GM19463 (cell line): ENCODE measurements around the gene MAP1LC3B2.

Source experiments
- ATAC-seq: cut with Tn5 transposase; IDR thresholded peaks from one replicate; pipeline ENCODE4 v1.9.1; 2021; ENCODE audit warnings: mild to moderate bottlenecking, moderate library complexity; ENCODE audit not compliant: unreplicated experiment

MAP1LC3B2 gene

DNA sequence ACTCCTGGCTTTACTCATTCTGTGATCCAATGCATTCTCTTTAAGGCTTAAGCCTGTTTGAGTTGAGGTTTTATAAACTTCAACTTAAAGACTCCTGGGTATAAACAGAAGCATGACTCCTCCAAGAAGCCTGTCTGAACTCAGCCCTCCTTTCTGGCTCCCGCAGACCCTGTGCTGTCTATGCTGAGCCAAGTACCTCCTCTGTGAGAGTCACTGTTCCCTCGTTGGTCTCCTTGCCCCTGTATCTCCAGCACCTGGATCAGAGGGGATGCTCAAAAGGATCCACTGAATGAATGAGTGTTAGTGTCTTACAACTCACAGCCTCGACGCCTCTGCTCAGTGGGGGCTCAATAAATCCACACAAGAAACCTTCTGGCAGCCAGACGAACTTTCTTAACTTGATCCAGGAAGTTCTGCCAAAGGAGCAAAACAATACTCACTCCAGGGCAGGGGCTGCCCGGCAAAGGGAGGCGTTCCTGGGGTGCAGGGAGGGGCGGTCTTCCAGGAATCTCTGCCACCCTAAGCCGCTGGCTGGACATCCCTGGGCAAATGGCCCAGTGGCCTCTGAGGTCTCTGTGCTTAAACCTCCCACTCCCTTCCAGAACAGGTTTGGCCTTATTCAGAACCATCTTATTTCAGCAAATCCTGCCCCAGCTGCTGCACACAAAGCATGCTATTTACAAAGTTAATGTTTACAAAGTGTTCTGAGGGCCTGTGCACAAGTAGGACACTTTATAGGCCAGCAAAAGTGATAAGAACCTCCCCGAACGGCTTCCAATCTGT lies 32.9 kb downstream of the MAP1LC3B2 start:
- ATAC-seq: no peak

DNA sequence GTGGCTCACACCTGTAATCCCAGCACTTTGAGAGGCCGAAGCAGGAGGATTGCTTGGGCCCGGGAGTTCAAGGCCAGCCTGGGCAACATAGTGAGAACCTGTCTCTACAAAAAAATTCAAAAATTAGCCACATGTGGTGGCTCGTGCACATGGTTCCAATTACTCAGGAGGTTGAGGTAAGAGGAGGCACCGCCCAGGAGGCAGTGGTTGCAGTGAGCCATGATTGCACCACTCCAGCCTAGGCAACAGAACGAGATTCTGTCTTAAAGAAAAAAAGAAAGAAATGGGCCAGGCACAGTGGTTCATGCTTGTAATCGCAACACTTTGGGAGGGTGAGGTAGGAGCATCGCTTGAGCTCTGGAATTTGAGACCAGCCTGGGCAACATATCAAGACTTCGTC lies 33.5 kb downstream of the MAP1LC3B2 start:
- no peak for ATAC-seq

GRCh38 chr12:116594325-116595038 lies 35.3 kb downstream of the MAP1LC3B2 start:
- ATAC-seq: no peak

- ATAC-seq: no peak
Observed at GRCh38 chr12:116595186-116595585, 36.0 kb downstream of the MAP1LC3B2 start.

- no peak for ATAC-seq
Observed at GRCh38 chr12:116595672-116596071, 36.5 kb downstream of the MAP1LC3B2 start.

DNA sequence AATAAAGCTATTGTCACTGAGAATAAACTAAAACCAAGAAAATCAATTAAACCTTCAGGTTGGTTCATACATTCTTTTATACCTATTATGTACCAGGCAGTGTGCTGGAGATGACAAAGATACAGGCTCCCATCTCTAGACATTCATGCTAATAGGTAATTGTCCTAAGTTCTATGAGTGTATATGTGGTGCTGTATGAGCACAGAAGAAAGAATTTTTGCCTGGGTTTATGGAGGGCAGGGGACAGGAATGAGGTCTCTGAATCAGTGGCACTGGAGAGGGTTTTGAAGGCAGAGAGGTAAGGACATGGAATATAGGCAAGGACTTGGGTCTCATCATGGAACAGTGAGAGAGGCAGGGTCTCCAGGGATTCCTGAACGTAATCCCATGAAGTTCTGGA lies 38.7 kb downstream of the MAP1LC3B2 start:
- no peak for ATAC-seq

DNA sequence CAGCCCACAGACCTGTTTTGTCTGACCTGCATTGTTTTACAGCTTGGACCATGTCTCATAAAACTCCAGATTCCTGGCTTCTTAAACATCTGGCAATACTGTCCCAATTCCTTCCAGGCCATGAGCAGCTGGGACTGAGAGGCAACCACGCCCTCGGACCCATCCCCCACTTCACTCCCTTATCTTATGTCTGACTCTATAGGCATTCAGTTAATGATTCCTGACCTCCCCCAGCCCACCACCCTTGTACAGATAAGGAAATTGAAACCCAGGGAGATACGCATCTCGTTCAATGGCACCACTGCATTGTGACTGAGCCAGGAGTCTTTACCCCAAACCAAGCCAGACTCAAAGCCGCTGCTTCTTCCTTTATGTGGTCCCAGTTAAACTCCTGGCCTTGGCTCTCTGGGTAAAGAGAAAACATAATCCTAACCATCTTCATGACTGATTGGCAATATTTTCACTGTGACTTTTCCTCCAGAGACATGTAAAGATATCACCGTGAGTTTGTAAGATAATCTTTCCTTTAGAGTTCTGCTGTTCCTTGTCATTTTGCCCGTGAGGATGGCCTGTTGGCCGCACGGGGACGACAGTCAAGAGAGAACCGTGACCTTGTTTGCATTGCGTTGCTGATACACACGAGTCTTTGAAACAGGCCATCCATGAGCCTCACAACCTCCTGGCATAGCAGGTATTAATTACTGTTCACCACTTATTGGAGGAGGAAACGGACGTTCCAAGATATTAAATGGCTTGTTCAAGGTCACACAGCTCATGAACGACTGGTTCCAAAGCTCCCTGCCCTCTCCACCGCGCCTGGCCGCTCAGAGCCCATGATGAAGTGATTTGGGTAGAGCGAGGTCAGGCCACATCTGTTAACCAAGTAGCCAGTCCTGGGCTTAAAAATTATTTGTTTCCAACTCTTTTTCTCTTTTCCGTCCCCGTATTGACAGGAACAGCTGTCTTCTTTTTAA lies 39.4 kb downstream of the MAP1LC3B2 start:
- no peak for ATAC-seq

GRCh38 chr12:116599285-116600136 lies 40.3 kb downstream of the MAP1LC3B2 start:
- no peak for ATAC-seq

- no peak for ATAC-seq
Observed at GRCh38 chr12:116600959-116601918, 42.1 kb downstream of the MAP1LC3B2 start.

DNA sequence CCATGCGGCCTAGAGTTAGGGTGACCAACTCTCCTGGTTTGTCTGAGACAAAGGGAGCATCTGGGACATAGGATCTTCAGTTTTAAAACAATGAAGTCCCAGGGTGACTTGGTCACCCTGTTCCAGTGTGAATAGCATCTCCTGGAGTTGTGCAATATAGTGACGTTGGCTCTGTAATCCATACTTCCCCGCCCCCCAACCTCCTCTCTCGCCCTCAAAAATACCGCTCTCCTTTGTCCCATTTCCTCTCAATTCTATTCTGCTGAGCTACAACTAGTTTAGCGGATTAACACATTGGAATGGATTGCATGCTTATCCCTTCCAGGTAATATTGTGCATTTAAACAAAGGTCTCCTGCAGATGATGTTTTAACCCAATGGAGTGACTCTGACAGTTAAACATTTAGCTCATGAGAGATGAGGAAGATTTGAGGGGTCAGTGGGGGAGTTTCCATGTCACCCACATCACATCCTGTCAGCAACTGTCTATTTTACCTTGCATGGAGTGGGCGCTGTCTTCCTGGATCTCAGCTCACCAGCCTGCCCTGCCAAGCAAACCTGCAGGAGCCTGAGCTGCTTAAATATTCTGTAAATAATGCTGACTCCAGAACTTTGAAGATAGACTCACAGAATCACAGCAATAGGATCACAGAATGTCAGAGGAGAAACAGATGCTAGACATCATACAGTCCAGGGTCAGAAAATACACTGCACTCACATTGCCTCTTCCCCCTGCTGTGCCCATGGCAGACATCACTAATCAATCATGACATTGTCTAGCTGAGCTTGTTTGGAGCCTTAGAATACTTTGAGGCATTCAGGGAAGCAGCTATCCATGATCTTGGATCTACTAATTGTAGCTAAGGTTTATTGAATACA lies 43.0 kb downstream of the MAP1LC3B2 start:
- ATAC-seq: no peak

GRCh38 chr12:116603546-116604177 lies 44.5 kb downstream of the MAP1LC3B2 start:
- no peak for ATAC-seq

DNA sequence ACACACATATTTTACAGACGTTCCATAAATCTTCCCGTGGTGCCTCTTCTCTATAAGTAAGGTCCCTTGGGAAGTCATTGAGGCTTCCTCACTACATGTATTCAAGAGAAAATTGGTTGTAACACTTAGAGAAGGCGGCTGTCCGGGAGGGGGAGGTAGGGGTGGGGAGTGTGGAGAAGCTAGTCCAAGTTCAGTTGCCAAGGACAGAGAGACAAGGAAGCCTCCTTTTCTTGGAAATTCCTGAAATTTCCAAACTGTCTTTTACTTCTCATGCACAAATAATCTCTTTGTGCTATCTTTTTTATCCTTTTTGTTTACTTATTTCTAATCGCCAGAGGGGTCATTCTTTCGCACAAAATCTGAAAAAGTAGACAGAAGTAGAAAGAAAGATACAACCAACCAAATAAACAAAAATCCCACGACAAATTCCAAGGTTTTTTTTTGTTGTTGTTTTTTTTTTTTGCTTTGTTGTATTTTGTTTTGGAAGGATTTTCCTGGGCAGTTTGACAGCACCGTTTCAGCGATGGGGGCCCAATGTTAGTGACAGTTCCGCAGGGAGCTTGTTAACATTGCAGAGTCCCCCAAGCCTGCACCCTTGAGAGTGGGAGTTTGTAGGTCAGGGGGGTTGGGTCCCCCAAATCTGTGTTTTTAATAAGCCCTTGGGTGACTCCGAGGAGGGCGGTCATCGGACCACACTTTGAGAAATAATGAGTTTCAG lies 45.2 kb downstream of the MAP1LC3B2 start:
- no peak for ATAC-seq

DNA sequence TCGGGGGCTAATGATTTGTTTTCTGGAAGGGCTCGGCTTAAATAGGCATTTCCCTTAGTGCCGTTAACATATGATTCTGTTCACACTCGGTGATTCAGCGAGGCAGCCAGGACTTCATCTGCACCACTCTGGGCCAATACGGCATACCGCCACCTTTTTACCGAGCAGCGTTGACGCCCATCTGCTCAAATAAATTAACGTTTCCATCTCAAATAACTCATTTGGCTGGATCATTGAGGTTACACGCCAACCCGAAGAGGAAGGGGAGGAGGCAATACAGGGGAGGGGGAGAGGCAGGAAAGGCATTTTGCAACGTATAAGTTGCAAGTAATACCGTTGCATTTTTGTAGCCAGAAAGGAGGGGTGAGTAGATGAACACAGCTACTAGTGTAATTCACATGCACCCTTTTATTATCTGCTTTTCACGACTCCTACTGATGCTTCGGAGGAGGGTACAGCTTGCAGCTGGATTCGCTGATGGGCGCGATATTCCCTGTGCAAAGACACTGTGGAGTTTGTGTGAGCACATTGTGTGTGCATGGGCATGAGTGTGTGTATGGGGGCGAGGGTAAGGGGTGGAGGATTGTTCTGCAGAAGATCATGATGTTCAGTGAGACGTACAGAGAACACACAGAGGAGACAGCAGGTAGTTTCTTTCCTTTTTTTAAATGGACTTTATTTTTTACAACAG lies 45.9 kb downstream of the MAP1LC3B2 start:
- ATAC-seq: no peak

GRCh38 chr12:116606397-116606796 lies 47.2 kb downstream of the MAP1LC3B2 start:
- ATAC-seq: no peak

- ATAC-seq: no peak
Observed at GRCh38 chr12:116607039-116607438, 47.9 kb downstream of the MAP1LC3B2 start.

DNA sequence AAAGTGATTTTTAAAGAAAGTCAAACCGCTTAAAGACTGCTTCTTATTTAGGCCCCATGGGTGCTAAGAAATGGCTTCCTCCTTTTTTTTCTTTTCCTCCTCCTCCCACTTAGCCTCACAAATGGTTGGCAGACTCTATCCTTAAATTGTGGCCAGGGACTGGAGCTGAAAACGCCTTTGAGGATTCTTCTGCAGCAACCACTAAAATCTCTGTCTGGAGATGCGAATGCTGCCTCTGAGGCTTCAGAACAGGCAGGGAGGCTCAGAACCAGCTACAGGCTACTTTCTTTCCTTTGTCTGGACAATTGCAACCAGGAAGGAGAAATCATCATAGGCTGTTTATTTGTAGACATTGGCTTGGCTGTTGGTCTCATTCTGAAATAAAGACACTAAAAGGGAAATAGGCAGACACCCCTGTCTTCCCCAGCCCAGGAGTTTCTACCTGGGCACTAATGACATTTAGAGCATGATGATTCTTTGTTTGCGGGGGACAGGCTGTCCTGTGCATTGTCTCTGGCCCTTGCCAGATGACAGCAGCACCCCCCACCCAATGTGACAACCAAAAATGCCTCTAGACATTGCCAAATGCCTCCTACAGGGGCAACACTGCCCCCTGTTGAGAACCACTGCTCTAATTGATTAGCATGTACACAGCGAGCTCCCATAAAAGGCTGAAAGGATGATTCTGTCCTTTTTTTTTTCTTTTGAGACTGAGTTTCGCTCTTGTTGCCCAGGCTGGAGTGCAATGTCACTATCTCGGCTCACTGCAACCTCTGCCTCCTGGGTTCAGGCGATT lies 50.3 kb downstream of the MAP1LC3B2 start:
- ATAC-seq: no peak
